HG03521 (cell line): ENCODE results near the gene CDC42SE2.
"Not testable (repeated sequence)": the region's sequence is repeated elsewhere in the genome, so short reads cannot be mapped to it uniquely, and the experiment has no call there.

Experiments
- ATAC-seq: cut with Tn5 transposase; IDR thresholded peaks from one replicate; pipeline ENCODE4 v1.9.1; 2021; ENCODE audit warnings: mild to moderate bottlenecking, moderate library complexity; ENCODE audit not compliant: unreplicated experiment

The CDC42SE2 gene

GRCh38 chr5:131316822-131317221 lies 53.0 kb downstream of the CDC42SE2 start:
- ATAC-seq = no peak

GRCh38 chr5:131318455-131318854 lies 54.6 kb downstream of the CDC42SE2 start:
- ATAC-seq = no peak

DNA sequence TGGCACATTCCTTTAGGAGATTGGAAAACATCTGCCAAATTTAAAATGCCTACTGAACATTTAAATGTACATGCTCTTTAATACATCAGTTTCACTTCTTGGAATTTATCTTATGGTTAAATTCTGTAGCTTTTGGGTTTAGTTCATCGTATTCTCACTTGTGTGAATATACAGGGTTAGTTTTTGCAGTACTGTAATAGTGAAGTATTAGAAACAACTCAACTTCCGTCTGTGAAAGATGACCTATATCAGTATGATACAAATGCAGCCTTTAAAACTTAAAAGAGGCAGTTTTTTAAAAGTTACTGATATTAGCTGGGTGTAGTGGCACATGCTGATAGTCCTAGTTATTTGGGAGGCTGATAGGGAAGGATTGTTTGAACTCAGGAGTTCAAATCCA lies 57.2 kb downstream of the CDC42SE2 start:
- ATAC-seq = no peak

GRCh38 chr5:131322926-131323325 lies 59.1 kb downstream of the CDC42SE2 start:
- no peak for ATAC-seq

DNA sequence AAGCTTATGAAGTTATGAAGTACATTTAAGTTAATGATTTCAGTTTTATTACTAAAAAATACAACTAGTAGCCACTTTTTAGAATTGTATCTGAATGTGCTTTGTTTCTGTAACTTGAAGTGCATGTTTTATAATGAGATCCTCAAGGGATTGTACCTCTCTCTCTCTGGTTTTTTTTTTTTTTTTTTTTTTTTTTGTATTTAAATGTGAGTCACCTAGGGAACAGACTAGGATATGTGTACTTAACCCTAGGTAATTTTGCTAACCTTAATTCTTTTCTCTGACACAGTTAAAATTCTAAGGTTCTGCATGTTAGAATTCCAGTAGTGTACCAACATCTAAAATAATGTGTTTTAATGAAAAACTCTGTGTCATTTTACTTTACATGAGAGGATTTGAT lies 59.5 kb downstream of the CDC42SE2 start:
- ATAC-seq = no peak

DNA sequence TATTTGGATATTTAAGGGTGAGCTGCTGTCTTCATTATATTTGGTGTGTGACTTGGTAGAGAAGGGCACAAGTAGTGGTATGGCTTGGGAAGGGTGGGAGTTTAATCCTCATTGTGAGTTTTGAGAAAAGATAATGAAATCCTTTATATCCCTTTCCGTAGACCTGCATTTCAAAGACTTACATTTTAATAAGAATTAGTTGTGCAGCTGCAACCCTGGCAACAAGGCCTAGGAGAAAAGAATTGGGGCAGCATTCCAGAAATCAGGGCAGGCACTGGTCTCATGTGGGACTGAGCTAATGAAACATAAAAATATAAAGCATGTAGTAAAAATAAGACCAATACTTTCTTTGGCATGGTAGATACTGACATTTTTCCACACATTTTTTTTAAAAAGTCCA lies 60.5 kb downstream of the CDC42SE2 start:
- no peak for ATAC-seq

DNA sequence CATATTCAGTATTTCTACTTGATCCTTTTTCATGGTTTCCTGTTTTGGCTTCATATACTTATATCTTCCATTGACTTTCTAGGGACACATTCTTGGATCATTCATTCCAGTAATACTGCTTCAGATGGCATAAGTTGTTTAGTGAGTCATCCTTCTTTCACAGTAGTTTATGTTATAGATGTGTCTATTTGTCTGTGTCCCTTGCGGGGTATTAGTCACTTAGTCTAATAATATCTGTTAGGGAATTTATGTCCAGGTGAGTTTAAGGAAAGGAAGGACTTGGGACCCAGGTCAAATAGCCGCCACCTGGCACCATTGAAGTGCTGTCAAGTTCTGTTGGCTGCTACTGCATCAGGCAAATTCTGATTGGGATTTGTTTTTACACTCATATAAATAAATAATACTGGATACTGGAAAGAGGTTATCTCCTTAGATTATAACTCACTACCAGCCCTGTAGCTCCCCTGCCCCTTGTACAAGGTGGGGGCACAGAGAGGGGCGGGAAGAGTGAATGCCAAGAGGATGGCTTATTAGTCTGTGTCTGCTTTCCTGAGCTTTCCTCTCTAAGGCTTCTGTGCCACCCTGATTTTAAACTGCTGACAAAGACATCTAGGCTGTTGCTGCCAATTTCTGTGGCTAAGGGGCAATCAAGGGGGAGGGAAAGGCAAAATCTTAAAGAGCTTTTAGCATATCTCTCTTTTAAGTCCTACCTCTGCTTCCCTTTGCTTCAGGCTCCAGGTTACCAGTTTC lies 64.9 kb downstream of the CDC42SE2 start:
- ATAC-seq = no peak

DNA sequence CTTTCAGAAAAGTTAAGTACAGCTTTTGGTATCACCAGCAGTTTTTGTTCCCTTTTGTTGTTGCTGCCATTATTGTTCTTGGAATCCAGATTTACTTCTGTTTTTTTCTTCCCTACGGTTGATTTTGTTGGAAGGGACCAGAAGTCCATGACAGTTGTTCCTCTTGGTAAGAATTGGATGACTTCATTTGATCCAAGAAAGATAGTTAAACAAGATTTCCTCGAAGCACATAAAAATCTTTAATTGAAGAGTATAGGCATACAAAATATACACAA lies 65.4 kb downstream of the CDC42SE2 start:
- no peak for ATAC-seq

DNA sequence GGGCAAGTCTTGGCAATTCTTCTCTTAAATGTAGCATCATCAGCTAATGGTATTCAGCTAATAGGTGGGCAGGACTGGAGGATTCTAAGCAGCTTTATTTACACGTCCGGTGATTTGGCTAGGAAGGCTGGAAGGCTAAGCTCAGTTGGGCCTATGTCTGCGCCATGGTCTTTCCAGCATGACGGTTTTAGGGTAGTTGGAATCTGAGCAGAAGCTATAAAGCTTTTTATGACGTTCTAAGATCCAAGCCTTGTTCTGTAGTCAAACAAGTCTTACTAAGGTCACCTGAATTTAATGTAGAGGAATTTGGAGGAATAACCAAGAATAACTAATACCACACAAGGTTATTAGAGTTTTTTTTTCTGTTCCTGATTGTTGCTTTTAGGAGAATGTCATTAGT lies 66.2 kb downstream of the CDC42SE2 start:
- no peak for ATAC-seq

- not testable (repeated sequence) for ATAC-seq
Observed at GRCh38 chr5:131335756-131336155, 71.9 kb downstream of the CDC42SE2 start.

DNA sequence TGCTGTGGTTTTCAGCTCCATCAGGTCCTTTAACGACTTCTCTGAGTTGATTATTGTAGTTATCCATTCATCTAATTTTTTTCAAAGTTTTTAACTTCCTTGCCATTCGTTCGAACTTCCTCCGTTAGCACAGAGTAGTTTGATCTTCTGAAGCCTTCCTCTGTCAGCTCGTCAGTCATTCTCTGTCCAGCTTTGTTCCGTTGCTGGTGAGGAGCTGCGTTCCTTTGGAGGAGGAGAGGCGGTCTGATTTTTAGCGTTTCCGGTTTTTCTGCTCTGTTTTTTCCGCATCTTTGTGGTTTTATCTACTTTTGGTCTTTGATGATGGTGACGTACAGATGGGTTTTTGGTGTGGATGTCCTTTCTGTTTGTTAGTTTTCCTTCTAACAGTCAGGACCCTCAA lies 72.9 kb downstream of the CDC42SE2 start:
- ATAC-seq = not testable (repeated sequence)

DNA sequence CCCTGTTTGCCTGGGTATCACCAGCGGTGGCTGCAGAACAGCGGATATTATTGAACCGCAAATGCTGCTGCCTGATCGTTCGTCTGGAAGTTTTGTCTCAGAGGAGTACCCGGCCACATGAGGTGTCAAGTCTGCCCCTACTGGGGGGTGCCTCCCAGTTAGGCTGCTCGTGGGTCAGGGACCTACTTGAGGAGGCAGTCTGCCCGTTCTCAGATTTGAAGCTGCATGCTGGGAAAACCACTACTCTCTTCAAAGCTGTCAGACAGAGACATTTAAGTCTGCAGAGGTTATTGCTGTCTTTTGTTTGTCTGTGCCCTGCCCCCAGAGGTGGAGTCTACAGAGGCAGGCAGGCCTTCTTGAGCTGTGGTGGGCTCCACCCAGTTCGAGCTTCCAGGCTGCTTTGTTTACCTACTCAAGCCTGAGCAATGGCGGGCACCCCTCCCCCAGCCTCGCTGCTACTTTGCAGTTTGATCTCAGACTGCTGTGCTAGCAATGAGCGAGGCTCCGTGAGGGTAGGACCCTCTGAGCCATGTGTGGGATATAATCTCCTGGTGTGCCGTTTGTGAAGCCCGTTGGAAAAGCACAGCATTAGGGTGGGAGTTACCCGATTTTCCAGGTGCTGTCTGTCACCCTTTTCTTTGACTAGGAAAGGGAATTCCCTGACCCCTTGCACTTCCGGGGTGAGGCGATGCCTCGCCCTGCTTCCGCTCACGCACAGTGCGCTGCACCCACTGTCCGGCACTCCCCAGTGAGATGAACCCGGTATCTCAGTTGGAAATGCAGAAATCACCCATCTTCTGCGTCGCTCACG lies 73.6 kb downstream of the CDC42SE2 start:
- ATAC-seq = not testable (repeated sequence)

DNA sequence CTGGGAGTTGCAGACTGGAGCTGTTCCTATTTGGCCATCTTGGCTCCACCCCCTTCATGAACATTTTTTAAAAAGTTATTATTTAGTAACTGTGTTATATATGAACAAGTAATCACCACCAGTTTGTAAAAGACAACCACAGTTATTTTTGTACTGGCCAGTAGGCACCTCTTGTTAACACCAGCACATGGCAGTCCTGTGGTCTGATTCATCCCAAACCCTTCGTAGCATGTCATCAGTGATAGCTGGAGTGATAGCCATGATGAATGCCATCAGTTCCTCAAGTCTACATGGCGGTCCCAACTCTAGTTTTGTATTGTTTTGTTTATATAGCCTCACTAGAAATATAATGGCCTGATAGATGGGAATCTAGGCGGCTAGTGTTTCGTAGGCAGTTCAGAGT lies 74.2 kb downstream of the CDC42SE2 start:
- ATAC-seq = no peak

- not testable (repeated sequence) for ATAC-seq
Observed at GRCh38 chr5:131344288-131344687, 80.4 kb downstream of the CDC42SE2 start.

DNA sequence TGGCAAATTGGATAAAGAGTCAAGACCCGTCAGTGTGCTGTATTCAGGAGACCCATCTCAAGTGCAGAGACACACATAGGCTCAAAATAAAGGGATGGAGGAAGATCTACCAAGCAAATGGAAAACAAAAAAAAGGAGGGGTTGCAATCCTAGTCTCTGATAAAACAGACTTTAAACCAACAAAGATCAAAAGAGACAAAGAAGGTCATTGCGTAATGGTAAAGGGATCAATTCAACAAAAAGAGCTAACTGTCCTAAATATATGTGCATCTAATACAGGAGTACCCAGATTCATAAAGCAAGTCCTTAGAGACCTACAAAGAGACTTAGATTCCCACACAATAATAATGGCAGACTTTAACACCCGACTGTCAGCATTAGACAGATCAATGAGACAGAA lies 82.4 kb downstream of the CDC42SE2 start:
- ATAC-seq = not testable (repeated sequence)

DNA sequence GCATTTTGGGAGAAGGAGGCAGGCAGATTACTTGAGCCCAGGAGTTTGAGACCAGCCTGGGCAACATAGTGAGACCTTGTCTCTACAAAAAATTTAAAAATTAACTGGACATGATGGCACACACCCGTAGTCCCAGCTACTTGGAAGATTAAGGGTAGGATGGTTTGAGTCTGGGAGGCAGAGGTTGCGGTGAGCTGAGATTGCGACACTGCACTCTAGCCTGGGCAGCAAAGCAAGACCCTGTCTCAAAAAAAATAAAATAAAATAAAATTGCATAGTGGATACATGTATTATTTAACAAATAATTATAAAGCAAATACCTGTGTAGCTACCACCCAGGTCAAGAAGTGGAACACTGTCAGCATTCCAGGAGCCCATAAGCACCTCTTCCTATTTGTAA lies 90.1 kb downstream of the CDC42SE2 start:
- no peak for ATAC-seq

- no peak for ATAC-seq
Observed at GRCh38 chr5:131355971-131356528, 92.2 kb downstream of the CDC42SE2 start.

- no peak for ATAC-seq
Observed at GRCh38 chr5:131356619-131357018, 92.8 kb downstream of the CDC42SE2 start.

GRCh38 chr5:131357739-131358561 lies 94.1 kb downstream of the CDC42SE2 start:
- peak; percentile 39 for ATAC-seq

GRCh38 chr5:131361677-131362315 lies 97.9 kb downstream of the CDC42SE2 start:
- ATAC-seq = no peak
